RKO (cell line): ENCODE results near the gene JMJD8.

Experiments
- DNase-seq: peaks from one replicate; pipeline ENCODE4 v3.0.0-alpha.2; 2016; ENCODE audit warnings: low spot score

Gene JMJD8

DNA sequence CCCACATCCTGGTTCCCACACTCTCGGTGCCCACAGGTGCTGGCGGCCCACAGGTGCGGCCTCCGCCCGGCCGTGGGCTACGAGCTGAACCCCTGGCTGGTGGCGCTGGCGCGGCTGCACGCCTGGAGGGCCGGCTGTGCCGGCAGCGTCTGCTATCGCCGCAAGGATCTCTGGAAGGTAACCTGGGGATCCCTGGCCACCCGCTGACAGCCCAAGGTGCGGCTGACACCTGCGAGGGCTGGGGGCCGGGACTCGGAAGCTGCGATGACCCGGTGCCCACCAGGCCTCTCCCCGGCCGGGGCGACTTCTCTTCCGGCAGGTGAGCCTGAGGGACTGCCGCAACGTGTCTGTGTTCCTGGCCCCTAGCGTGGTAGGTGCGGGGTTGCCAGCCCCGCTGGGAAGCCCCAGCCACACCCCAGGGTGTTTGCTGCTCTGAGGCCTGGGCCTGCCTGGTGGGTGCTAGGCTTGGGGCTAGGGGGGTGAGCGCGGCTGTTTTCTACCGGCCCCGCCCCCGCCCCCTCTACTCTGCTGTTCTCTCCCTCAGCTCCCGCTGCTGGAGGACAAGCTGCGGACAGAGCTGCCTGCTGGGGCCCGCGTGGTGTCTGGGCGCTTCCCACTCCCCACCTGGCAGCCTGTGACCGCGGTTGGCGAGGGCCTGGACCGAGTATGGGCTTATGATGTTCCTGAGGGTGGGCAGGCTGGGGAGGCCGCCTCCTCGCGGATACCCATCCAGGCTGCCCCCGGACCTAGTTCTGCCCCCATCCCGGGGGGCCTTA, 37.8 kb upstream of the JMJD8 start:
- no peak for DNase-seq

GRCh38 chr16:720990-721764, 37.0 kb upstream of the JMJD8 start, which contains the start of gene ANTKMT:
Gene ANTKMT, plus strand, starts transcription at chr16:721146. Its CDS starts 129 bp downstream, at chr16:721275.
- peak; percentile 87 for DNase-seq

- peak; percentile 78 for DNase-seq
Measured at GRCh38 chr16:720447-720989, 36.4 kb upstream of the JMJD8 start.

DNA sequence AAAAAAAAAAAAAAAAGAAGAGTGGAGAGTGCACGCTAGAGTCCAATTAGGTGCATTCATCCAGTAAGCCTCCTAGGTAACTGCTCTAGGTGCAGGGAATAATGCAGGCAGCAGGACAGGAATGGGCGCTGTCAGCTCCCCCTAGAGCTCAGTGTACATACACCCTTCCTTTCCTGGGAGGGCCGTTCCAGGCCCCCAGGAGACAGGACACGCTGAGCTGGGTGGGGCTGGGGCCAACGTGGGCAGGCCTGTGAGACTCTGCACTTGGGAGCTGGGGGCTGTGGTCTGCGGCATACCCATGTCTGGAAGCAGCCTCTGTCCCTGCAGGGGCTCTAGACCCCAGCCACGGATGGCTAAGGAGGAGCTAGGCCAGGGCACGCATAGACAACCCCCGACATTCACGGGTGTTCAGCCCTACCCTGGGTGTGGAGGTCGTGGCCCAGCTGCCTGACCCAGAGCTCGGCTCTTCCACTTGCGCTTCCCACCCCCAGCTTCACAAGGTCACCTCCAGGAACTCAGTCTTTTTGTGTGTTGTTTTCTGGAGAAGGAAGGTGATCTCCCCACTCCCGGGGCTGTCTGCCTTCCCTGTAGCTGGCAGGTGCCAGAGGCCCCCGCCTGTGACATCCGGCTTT, 35.8 kb upstream of the JMJD8 start:
- peak; percentile 69 for DNase-seq

GRCh38 chr16:718922-719321, 34.8 kb upstream of the JMJD8 start:
- no peak for DNase-seq

DNA sequence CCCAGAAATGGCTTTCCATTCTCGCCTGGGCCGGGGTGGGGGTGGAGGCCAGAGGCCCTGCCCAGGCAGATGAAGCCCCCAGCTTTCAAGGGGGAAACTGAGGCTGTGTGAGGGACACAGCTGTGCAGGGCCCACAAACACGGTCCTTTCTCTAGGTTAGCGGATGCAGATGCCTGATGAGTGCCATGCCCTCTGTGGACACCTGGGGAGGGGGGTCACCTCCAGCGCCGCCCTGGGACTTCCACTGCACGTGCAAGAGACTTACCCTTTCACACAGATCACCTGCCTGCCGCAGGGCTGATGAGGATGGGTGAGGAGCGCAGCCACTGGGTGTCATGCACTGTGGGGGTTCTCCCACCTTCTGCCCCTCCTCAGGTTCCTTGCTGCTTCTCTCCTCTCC, 34.3 kb upstream of the JMJD8 start:
- no peak for DNase-seq

DNA sequence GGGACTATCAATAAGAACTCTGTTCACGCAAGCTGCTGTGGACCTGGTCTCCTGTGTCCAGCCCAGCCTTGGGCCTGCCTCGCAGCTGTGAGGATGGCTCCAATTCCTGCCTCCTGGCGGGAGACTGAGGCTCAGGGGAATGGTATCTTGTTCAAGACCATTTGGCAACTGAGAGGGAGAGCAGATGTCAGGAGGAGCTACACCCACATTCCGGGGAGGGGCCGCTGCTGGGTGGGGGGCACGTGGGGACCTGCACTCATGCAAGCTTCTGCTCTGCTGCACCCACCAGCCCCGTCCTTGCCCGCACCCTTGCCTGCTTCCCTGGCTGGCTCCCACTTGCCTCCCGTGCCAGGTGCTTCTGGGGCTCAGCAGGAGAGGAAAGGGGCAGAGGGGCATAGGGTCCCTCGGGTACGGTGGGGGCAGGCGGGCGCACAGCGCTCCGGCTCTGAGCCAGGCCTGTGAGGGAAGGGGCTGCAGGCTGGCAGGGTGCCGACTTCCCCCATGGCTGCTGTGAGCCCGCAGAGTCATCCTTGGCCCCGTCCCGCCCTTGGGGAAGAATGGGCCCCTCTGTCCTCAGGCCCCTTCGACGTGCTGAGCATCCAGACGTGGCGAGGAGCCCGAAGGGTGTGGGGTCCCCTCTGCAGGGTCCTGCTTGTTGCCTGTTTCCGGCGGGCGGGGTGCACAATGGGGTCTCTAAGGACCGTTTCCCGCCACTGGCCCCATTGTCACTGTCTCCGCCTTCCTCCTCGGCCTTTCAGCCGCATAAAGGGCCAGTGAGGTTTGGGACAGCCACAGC, 33.5 kb upstream of the JMJD8 start:
- no peak for DNase-seq

DNA sequence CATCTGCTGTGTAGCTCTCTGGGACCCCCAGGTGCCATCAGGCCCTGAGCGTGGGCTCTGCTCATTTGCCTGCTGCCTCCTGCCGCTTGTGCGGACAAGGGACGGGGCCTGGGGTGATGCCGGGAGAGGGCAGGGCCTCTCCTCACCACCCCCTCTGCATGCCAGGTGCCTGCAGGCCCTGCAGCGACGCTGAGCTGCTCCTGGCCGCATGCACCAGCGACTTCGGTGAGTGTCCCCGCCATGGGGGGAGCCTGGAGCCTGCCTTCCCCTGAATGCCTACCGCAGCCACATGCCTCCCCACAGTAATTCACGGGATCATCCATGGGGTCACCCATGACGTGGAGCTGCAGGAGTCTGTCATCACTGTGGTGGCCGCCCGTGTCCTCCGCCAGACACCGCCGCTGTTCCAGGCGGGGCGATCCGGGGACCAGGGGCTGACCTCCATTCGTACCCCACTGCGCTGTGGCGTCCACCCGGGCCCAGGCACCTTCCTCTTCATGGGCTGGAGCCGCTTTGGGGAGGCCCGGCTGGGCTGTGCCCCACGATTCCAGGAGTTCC, 32.7 kb upstream of the JMJD8 start:
- no peak for DNase-seq

DNA sequence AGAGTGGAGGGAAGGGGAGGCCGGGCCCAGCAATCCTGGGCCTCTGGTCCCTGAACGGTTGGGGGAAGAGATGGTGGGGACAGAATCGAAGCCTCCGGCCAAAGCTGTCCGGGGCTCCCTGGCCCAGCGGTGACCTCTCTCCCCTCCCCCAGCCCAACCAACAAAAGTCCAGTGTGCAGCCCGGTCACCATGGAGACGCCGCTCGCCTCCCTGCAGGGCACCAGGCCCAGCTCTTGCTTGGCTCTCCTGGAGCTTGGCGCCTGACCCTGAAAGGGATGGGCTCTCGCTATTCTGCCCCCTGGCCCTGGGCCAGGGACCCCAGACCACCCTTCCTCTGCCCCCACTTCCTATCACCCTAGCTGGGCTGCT, 32.0 kb upstream of the JMJD8 start:
- peak; percentile 68 for DNase-seq

- peak; percentile 46 for DNase-seq
Measured at GRCh38 chr16:715477-716199, 31.5 kb upstream of the JMJD8 start.

DNA sequence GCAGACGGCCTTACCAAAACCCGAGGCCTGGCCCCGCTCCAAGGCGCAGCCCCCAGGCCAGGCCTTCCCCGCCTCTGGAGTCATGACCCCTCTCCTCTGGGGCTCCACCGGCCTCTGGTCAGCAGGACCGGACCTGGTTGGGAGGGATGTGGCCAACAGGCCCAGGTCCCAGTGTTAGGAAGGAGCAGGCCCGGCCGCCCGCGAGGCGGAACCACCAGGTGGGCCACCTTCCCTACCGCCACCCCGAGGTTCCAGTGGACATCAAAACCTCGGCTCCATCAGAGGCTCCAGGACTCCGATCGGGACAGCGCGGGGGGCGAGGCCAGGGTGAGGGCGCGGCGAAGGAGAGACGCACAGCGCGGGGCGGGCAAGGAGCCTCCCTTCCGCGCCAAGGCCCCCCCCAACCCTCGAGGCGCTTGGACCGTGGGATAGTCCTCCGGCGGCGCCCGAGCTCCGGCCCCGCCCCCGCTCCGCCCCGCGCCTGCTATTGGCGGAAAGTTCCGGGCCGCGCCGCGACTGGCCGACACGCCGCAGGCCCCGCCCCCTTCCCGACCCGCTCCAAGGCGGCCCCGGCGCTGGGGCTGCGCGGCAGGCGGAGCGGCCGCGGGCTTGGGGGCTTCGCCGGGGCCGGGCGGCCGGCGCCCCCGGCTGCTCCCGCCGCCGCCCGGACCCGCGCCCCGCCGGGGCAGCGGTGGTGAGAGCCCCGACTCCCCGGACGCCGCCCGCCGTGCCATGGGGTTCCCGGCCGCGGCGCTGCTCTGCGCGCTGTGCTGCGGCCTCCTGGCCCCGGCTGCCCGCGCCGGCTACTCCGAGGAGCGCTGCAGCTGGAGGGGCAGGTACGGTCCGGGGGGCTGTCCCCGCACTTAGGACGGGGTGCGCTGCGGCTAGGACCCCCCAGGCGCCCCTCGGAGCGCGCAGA, 30.7 kb upstream of the JMJD8 start, which contains the start of gene METRN:
Gene METRN (plus strand): TSS at position 561 of the 919 bp plus-strand sequence. CDS start 172 bp downstream, at position 733.
- peak; percentile 90 for DNase-seq

- DNase-seq, result no peak
Measured at GRCh38 chr16:714079-714478, 29.9 kb upstream of the JMJD8 start.

DNA sequence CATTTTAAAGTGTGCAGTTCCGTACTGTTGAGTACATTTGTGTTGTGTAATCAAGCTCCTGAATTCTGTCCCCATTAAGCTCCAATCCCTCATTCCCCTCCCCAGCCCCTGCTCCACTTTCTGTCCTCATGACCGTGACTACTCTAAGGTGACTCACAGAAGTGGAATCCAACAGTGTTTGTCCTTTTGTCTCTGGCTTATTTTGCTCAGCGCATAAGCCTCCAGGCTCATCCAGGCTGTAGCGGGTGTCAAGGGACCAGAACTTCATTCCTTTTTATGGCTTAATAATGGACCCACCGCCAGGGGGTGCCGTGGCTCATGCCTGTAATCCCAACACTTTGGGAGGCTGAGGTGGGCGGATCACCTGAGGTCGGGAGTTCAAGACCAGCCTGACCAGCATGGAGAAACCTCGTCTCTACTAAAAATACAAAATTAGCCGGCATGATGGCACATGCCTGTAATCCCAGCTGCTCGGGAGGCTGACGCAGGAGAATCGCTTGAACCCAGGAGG, 28.7 kb upstream of the JMJD8 start:
- peak; percentile 96 for DNase-seq

- peak; percentile 77 for DNase-seq
Measured at GRCh38 chr16:711548-712320, 27.6 kb upstream of the JMJD8 start.

DNA sequence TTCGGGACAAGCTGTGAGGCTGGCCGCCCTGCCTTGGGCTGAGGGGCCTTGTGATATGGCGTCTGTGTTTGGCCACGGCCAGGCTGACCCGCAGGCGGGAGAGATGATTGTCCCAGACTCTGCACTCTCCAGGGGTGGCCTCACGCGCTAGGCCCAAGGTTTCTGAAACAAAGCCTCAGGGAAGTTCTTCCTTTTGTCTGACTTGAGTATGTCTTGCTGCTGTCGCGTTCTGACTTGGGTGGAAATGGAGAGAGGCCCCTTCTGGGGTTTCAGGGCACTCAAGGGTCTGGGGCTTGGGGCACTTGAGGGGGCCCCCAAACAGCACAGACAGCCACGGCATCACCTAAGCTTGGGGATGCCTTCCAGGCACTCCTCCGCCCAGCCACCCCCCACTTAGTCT, 26.9 kb upstream of the JMJD8 start:
- DNase-seq, result no peak

DNA sequence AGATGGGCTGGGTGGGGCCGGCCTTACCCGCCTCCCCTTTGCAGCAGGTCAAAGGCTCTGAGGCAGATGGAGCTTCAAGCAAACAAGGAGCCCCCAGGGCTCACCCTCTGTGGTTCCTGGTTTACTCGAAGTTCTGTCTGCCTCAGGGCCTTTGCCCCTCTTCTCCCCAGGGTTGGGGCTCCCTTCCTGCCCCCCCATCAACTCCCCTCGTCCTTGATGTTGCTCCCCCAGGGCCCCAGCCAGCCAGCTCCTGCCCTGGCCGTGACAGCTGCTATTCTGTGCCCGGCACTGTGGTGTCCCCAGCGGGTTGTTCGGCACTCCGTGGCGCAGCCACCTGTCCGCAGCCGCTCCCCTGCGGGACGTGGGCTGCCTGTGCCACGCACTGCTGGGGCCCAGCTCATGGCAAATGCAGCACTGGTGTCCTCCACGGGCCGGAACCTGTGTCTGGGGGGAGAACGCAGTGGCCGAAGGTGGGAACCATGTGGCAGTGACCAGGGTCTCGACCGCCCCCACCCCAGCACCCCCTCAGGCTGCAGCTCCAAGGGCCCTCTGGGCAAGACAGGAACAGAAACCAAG, 26.5 kb upstream of the JMJD8 start:
- no peak for DNase-seq

- peak; percentile 87 for DNase-seq
Measured at GRCh38 chr16:709566-710499, 25.7 kb upstream of the JMJD8 start.
